Ascending aorta (tissue), 2 donors: ENCODE results near the gene LPCAT2. TPM values are rescaled to one million over a fixed set of nuclear protein-coding genes. Genes with fewer than 3 reads are reported as not detected.

Source experiments
- DNase-seq, 2 donors: peaks; one replicate each; pipeline ENCODE4 v3.0.0-alpha.2; 2019; ENCODE audit warnings: low spot score in 2 of 2
- H3K27ac ChIP-seq, 2 donors: fragments of 200-600 bp; sonication (generic); one replicate each; pipeline ENCODE4 v1.5.1; 2016 to 2017; ENCODE audit warnings: mild to moderate bottlenecking in 1 of 2
- H3K27me3 ChIP-seq: fragments of 200-600 bp; sonication (generic); one replicate; pipeline ENCODE4 v1.5.1; 2017
- H3K36me3 ChIP-seq, 2 donors: fragments of 200-600 bp; sonication (generic); one replicate each; pipeline ENCODE4 v1.5.1; 2016
- H3K4me1 ChIP-seq, 2 donors: fragments of 200-600 bp; sonication (generic); one replicate each; pipeline ENCODE4 v1.5.1; 2016 to 2017; ENCODE audit warnings: mild to moderate bottlenecking in 1 of 2
- H3K4me3 ChIP-seq, 2 donors: fragments of 200-600 bp; sonication (generic); one replicate each; pipeline ENCODE4 v1.5.1; 2016 to 2017; ENCODE audit warnings: mild to moderate bottlenecking in 1 of 2
- H3K9me3 ChIP-seq, 2 donors: fragments of 200-600 bp; sonication (generic); one replicate each; pipeline ENCODE4 v1.5.1; 2016
- intact Hi-C: fragments of 100-400 bp; cut with DNase I; formaldehyde crosslinking; loops from one replicate; pipeline ENCODE4 v1.15.1; 2023
- total RNA-seq: library from RNA; depleted of rRNA; stranded (reverse); fragments of >200 nt; gene quantifications from one replicate; pipeline ENCODE4 v1.1.0, GENCODE V29; 2016
- TF ChIP-seq, protein P1 (sequence below), 3 experiments: fragments of 200-600 bp in 2 of 3; fragments of 450-650 bp in 1 of 3; sonication (generic) in 2 of 3; IDR thresholded peaks; one replicate each; pipeline ENCODE4 v1.5.1; 2016 to 2019; ENCODE audit warnings: antibody characterized with exemption in 3 of 3, mild to moderate bottlenecking in 1 of 3, moderate library complexity in 1 of 3

Gene LPCAT2
- total RNA-seq, 1 donor from 2014 or later: 44.2 TPM

DNA sequence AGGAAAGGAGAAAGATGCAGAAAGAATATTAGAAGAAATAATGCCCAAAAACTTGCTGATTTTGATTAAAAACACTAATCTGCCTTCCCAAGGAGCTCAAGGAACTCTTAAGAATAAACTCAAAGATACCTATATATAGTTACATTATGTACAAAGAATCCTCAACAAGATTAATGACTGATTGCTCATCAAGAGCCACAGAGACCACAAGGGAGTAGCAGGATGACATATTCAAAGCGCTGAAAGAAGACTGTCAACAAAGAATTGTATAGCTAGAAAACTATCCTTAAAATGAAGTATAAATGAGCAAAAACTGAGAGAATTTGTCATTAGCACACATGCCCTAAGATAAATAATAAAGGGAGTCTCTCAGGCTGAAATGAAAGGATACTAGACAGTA is 6.2 kb downstream of the LPCAT2 start:
- intact Hi-C loops: no loop called here

DNA sequence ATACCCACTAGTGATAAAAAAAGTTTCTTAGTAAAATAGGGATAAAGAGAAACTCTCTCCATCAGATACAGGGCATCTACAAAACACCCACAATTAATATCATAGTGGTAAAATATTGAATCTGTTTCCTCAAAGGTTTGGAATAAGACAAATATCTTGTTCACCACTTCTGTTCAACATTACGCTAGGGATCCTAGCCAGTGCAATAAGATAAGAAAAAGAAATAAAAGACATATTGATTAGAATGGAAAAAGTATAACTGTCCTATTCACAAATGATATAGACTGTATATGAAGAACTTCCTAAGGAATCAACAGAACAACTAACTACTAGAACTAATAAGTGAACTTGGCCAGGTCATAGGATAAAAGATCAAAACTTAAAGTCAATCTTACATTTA is 12.9 kb downstream of the LPCAT2 start:
- TF ChIP-seq, protein P1, sequence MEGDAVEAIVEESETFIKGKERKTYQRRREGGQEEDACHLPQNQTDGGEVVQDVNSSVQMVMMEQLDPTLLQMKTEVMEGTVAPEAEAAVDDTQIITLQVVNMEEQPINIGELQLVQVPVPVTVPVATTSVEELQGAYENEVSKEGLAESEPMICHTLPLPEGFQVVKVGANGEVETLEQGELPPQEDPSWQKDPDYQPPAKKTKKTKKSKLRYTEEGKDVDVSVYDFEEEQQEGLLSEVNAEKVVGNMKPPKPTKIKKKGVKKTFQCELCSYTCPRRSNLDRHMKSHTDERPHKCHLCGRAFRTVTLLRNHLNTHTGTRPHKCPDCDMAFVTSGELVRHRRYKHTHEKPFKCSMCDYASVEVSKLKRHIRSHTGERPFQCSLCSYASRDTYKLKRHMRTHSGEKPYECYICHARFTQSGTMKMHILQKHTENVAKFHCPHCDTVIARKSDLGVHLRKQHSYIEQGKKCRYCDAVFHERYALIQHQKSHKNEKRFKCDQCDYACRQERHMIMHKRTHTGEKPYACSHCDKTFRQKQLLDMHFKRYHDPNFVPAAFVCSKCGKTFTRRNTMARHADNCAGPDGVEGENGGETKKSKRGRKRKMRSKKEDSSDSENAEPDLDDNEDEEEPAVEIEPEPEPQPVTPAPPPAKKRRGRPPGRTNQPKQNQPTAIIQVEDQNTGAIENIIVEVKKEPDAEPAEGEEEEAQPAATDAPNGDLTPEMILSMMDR (IDR thresholded peaks at IDR 0.05): no peak
- H3K27ac ChIP-seq: no peak overlapping the region
- H3K36me3 ChIP-seq: no peaks in the 10 kb centered on the region
- H3K4me1 ChIP-seq: no peaks in the 10 kb centered on the region
- no peaks in the 10 kb centered on the region for H3K27me3 ChIP-seq
- intact Hi-C loops: no loop called here
- no peak overlapping the region for H3K4me3 ChIP-seq
- H3K9me3 ChIP-seq: peaks cover 4 to 22% of the 10 kb centered on the region in 2 donors
- DNase-seq: no peak

More for the DNA sequence above, 6.2 kb downstream of the LPCAT2 start:
- no peaks in the 10 kb centered on the region for H3K4me1 ChIP-seq
- no peaks in the 10 kb centered on the region for H3K36me3 ChIP-seq
- DNase-seq: no peak
- TF ChIP-seq, protein P1 (IDR thresholded peaks at IDR 0.05): no peak
- no peaks in the 10 kb centered on the region for H3K27me3 ChIP-seq
- peaks cover 6 to 18% of the 10 kb centered on the region in 2 donors for H3K9me3 ChIP-seq
- no peak overlapping the region for H3K4me3 ChIP-seq
- no peak overlapping the region for H3K27ac ChIP-seq

DNA sequence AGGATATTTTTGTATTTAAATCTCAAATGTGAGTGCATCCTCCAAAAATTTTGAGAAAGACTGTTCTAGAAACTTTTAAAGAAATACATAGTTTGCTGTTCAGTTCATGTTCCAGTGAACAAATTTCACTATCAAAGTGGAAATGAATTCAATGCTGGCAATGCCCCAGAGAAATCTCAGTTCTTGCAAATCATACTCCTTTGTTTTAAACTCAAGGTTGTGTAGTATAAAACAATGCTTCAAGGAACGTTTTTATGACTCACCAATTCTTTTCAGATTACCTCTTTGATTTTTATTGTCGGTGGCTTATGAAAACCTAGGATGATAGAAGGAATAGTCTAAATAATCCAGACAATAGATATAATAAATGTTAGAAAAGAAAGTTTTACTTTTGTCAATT is 17.6 kb downstream of the LPCAT2 start:
- peaks cover 4 to 10% of the 10 kb centered on the region in 2 donors for H3K9me3 ChIP-seq
- no peak overlapping the region for H3K4me3 ChIP-seq
- no peaks in the 10 kb centered on the region for H3K27me3 ChIP-seq
- no peaks in the 10 kb centered on the region for H3K36me3 ChIP-seq
- DNase-seq: no peak
- intact Hi-C loops: no loop called here
- H3K27ac ChIP-seq: no peak overlapping the region
- no peaks in the 10 kb centered on the region for H3K4me1 ChIP-seq
- TF ChIP-seq, protein P1 (IDR thresholded peaks at IDR 0.05): no peak

DNA sequence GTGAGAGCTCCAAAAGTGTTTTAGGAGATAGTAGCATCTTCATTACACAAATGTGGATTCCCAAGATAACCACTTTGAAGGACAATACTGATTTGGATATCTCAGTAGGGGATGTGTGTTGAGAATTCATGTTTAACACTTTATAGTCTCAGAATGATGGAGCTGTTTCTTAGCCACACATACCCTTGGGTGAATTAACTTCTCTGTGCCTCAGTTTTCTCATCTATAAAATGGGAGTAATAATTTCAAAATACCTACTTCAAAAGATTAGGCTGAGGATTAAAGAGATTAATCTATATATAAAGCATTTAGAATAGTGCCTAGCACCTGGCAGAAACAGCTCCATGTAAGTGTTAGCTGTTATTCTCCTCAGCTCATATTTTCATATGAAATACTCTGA is 19.0 kb downstream of the LPCAT2 start:
- Histone ChIP-seq H3K27me3 (no peaks in the 10 kb centered on the region), H3K27ac (no peak overlapping the region), H3K4me1 (no peaks in the 10 kb centered on the region), H3K9me3 (no peaks in the 10 kb centered on the region), H3K36me3 (no peaks in the 10 kb centered on the region), H3K4me3 (no peak overlapping the region)
- TF ChIP-seq, protein P1 (IDR thresholded peaks at IDR 0.05): no peak
- no peak for DNase-seq
- intact Hi-C loops: no loop called here

DNA sequence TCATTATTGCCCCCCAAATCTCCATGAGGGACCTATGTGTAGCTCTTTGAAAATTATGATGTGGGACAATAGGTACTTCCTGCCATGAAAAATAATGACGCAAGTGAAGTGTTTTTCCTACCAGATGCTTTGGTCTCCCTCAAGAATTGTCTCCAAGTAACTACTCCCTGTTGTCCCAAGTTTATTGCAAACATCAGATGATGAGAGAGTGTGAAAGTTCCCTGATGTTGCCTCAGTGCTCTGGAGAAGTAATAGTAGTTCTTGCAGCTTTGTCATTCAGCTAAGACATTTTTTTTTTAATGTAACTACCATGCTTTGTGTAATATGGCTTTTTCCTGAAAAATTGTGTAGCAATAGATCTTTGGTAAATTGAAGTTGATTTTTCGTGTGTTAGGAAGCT is 20.1 kb downstream of the LPCAT2 start:
- DNase-seq: no peak
- no peaks in the 10 kb centered on the region for H3K4me1 ChIP-seq
- H3K4me3 ChIP-seq: no peak overlapping the region
- H3K27me3 ChIP-seq: no peaks in the 10 kb centered on the region
- H3K27ac ChIP-seq: no peak overlapping the region
- intact Hi-C loops: no loop called here
- TF ChIP-seq, protein P1 (IDR thresholded peaks at IDR 0.05): no peak
- H3K9me3 ChIP-seq: no peaks in the 10 kb centered on the region
- H3K36me3 ChIP-seq: no peaks in the 10 kb centered on the region

DNA sequence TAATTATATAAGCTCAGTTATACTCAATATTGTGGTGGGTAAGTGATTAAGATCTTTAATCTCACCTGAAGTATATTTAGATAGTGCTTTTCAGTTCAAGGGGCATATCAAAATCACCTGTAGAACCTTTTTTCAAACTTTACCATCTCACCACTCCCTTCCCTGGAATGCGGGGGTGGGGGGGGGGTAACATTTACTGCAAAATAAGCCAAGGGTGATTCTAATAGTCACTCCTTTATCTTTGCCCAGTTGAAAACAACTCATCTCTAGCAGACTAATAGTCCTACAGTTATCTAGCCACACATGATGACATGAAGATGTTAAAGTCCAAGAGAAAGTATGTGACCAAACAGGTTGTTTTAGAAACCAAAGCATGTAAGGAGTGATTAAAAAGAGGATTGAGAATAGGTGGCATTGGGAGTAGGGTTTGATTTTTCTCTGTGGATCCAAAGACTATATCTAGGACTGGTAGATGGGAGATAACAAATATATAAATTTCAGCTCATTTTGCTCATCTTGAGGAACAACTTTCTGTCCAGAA is 21.5 kb downstream of the LPCAT2 start:
- intact Hi-C loops: no loop called here
- Histone ChIP-seq H3K4me3 (no peak overlapping the region), H3K27me3 (no peaks in the 10 kb centered on the region), H3K9me3 (no peaks in the 10 kb centered on the region), H3K27ac (no peak overlapping the region), H3K36me3 (no peaks in the 10 kb centered on the region), H3K4me1 (peaks cover 0 to 5% of the 10 kb centered on the region in 2 donors)
- DNase-seq: no peak
- TF ChIP-seq, protein P1 (IDR thresholded peaks at IDR 0.05): no peak
